B cell (primary cell): ENCODE measurements around the gene NF2. TPM values are rescaled to one million over a fixed set of nuclear protein-coding genes. Genes with fewer than 3 reads are reported as not detected.

Experiments used
- ATAC-seq: fragments of 200-7000 bp; cut with Tn5 transposase; one replicate; pipeline ENCODE4 v1.10.0; 2021; ENCODE audit warnings: low read depth, mild to moderate bottlenecking, moderate number of reproducible peaks, moderate library complexity
- CTCF ChIA-PET: fragments of 350-600 bp; sonication (Branson Sonifier 250); formaldehyde crosslinking; loops from one replicate; lab custom pipeline; 2021; ENCODE audit warnings: antibody characterized with exemption, inconsistent platforms; lab: Charles Lee
- POLR2A ChIA-PET: fragments of 350-600 bp; sonication (Branson Sonifier 250); formaldehyde crosslinking; loops from one replicate; lab custom pipeline; 2021; ENCODE audit warnings: antibody characterized with exemption; lab: Charles Lee
- DNase-seq: peaks from one replicate; pipeline ENCODE4 v3.0.0; 2013
- H2AFZ ChIP-seq: 2 replicates; pipeline ENCODE4 v1.6.1; 2012; ENCODE audit warnings: mild to moderate bottlenecking, low read depth, low read length; ENCODE audit not compliant: insufficient read depth, poor library complexity, severe bottlenecking
- H3K27ac ChIP-seq, 2 donors: 1 replicate in 1 of 2; 2 replicates in 1 of 2; pipeline ENCODE4 v1.5.1; 2012 to 2013; ENCODE audit warnings: low read length in 2 of 2, mild to moderate bottlenecking in 2 of 2, moderate library complexity in 1 of 2
- H3K27me3 ChIP-seq, 4 experiments: fragments of 200-600 bp in 1 of 4; sonication (generic) in 1 of 4; replicated peaks in 1 of 4; 1 replicate in 2 of 4; 2 replicates in 2 of 4; pipeline versions ENCODE4 v1.6.1 to v1.7.0; 2013 to 2016; ENCODE audit warnings: low read length in 3 of 4, mild to moderate bottlenecking in 2 of 4, mixed read lengths in 1 of 4, moderate library complexity in 1 of 4; ENCODE audit not compliant: insufficient read depth in 4 of 4, control insufficient read depth in 3 of 4; ENCODE audit errors: control extremely low read depth in 1 of 4
- H3K36me3 ChIP-seq, 2 experiments: replicated peaks in 1 of 2; 1 replicate in 1 of 2; 2 replicates in 1 of 2; pipeline versions ENCODE4 v1.6.1 to v1.7.1; 2013; ENCODE audit warnings: low read length in 1 of 2; ENCODE audit not compliant: insufficient read depth in 2 of 2, control insufficient read depth in 1 of 2; ENCODE audit errors: control extremely low read depth in 1 of 2, extremely low read depth in 1 of 2
- H3K4me1 ChIP-seq, 2 donors: fragments of 200-600 bp in 1 of 2; sonication (generic) in 1 of 2; 1 replicate in 1 of 2; 2 replicates in 1 of 2; pipeline versions ENCODE4 v1.5.1 to v1.6.1; 2013 to 2017; ENCODE audit warnings: low read length in 2 of 2; ENCODE audit not compliant: control insufficient read depth in 2 of 2, insufficient read depth in 2 of 2
- H3K4me2 ChIP-seq: replicated peaks from 2 replicates; pipeline ENCODE3; 2012; ENCODE audit warnings: mild to moderate bottlenecking, low read depth, low read length; ENCODE audit not compliant: poor library complexity, severe bottlenecking
- H3K4me3 ChIP-seq, 5 experiments: fragments of 200-600 bp in 1 of 5; sonication (generic) in 1 of 5; 1 replicate in 3 of 5; 2 replicates in 2 of 5; pipeline versions ENCODE4 v1.5.1 to v1.7.0; 2011 to 2016; ENCODE audit warnings: low read length in 4 of 5, mild to moderate bottlenecking in 4 of 5, low read depth in 2 of 5, control low read depth in 1 of 5, moderate library complexity in 1 of 5; ENCODE audit not compliant: insufficient read depth in 1 of 5; ENCODE audit errors: control extremely low read depth in 1 of 5, extremely low read depth in 1 of 5
- H3K79me2 ChIP-seq: fragments of 200-600 bp; sonication (generic); one replicate; pipeline ENCODE4 v1.6.0; 2016; ENCODE audit warnings: low read length; ENCODE audit not compliant: control insufficient read depth, insufficient read depth
- H3K9ac ChIP-seq: fragments of 200-600 bp; sonication (generic); 2 replicates; pipeline ENCODE4 v1.6.1; 2017; ENCODE audit warnings: mild to moderate bottlenecking, low read length, moderate library complexity
- H3K9me3 ChIP-seq, 3 donors: one replicate each; pipeline versions ENCODE4 v1.6.1 to v1.7.1; 2013; ENCODE audit warnings: low read length in 2 of 3; ENCODE audit not compliant: control insufficient read depth in 2 of 3, insufficient read depth in 1 of 3; ENCODE audit errors: control extremely low read depth in 1 of 3
- H4K20me1 ChIP-seq: 2 replicates; pipeline ENCODE4 v1.6.0; 2012; ENCODE audit warnings: mild to moderate bottlenecking, low read length; ENCODE audit not compliant: insufficient read depth, control insufficient read depth, poor library complexity, severe bottlenecking
- H3K27ac Mint-ChIP-seq: one replicate; pipeline ENCODE4 v1.8.0; 2021; ENCODE audit warnings: mixed read lengths
- H3K27me3 Mint-ChIP-seq: one replicate; pipeline ENCODE4 v1.8.0; 2021; ENCODE audit warnings: mixed read lengths
- H3K4me1 Mint-ChIP-seq: one replicate; pipeline ENCODE4 v1.8.0; 2021; ENCODE audit warnings: mixed read lengths
- H3K4me3 Mint-ChIP-seq: one replicate; pipeline ENCODE4 v1.8.0; 2021; ENCODE audit warnings: mixed read lengths
- H3K9me3 Mint-ChIP-seq: one replicate; pipeline ENCODE4 v1.8.0; 2022; ENCODE audit warnings: mixed read lengths; ENCODE audit not compliant: insufficient read depth
- CTCF ChIP-seq: fragments of 200-600 bp; IDR thresholded peaks from one replicate; pipeline ENCODE4 v1.8.0; 2022; ENCODE audit warnings: antibody characterized with exemption, mild to moderate bottlenecking
- EZH2 ChIP-seq: IDR thresholded peaks from 2 replicates; pipeline ENCODE4 v1.6.1; 2012; ENCODE audit warnings: borderline replicate concordance, low read depth, mild to moderate bottlenecking, moderate library complexity, low read length; ENCODE audit not compliant: insufficient read depth, poor library complexity, severe bottlenecking
- WGBS: methylation state at CpG from one replicate; pipeline ENCODE4 v1.1.5; 2013; ENCODE audit warnings: missing lambda C conversion rate; ENCODE audit not compliant: insufficient coverage; 5-methylcytosine and 5-hydroxymethylcytosine counted together
- intact Hi-C: fragments of 100-400 bp; cut with micrococcal nuclease; formaldehyde crosslinking; loops from one replicate; pipeline ENCODE4 v1.10.0; 2022
- polyA plus RNA-seq: library from polyadenylated mRNA; depleted of rRNA; stranded (reverse); fragments of >200 nt; gene quantifications from 2 replicates; pipeline ENCODE4 v1.2.3, GENCODE V29; 2012
- total RNA-seq, 2 donors: library from RNA; stranded (reverse); fragments of 120-200 nt in 1 of 2; gene quantifications; 1 replicate in 1 of 2; 2 replicates in 1 of 2; pipeline versions ENCODE4 v1.2.3 to v1.2.4, GENCODE V29; 2013 to 2022

The NF2 gene
- total and polyA plus RNA-seq, 2 donors (not counting 1 experiment from before 2014, with no cell fraction given), result 9.4 to 26.6 TPM

- Histone ChIP-seq H3K9me3 (no peaks in the 10 kb centered on the region), H3K27me3 (no peaks in the 10 kb centered on the region), H3K4me1 (no peaks in the 10 kb centered on the region), H3K9ac (no peak overlapping the region), H3K4me3 (no peak overlapping the region), H4K20me1 (no peaks in the 10 kb centered on the region), H3K27ac (no peak overlapping the region), H3K4me2 (no peak overlapping the region), H3K36me3 (peaks cover 2 to 11% of the 10 kb centered on the region in 2 experiments), H2AFZ (no peak overlapping the region), H3K79me2 (no peaks in the 10 kb centered on the region)
- no peak for TF ChIP-seq CTCF
- TF ChIP-seq EZH2, result no peak
- Mint-ChIP-seq H3K9me3 (no peaks in the 10 kb centered on the region), H3K4me1 (no peaks in the 10 kb centered on the region), H3K4me3 (no peak overlapping the region), H3K27ac (no peak overlapping the region), H3K27me3 (no peaks in the 10 kb centered on the region)
- DNase-seq, result no peak
- CTCF ChIA-PET, result interaction anchor here (0.6 kb wide), 1 partner anchor 12 kb away, joined by 3 read pairs; no protein-coding TSS in a partner anchor
- intact Hi-C loops, result no loop called here
- no peak for ATAC-seq
- 73% methylated on average over 2 of the region's 6 CpGs for WGBS
- POLR2A ChIA-PET, result no interaction called here
These were observed 44.7 kb downstream of the NF2 start for GRCh38 chr22:29647954-29648737.

GRCh38 chr22:29650370-29650769 is 46.9 kb downstream of the NF2 start:
- Mint-ChIP-seq H3K9me3 (no peaks in the 10 kb centered on the region), H3K27ac (no peak overlapping the region), H3K4me3 (no peak overlapping the region), H3K27me3 (no peaks in the 10 kb centered on the region), H3K4me1 (no peaks in the 10 kb centered on the region)
- POLR2A ChIA-PET, result no interaction called here
- CTCF ChIA-PET, result no interaction called here
- H4K20me1 ChIP-seq, result no peaks in the 10 kb centered on the region
- TF ChIP-seq EZH2, result no peak
- TF ChIP-seq CTCF, result no peak
- H2AFZ ChIP-seq, result no peak overlapping the region
- no peak overlapping the region for H3K4me3 ChIP-seq
- H3K9ac ChIP-seq, result no peak overlapping the region
- no peaks in the 10 kb centered on the region for H3K79me2 ChIP-seq
- H3K27me3 ChIP-seq, result no peaks in the 10 kb centered on the region
- intact Hi-C loops, result no loop called here
- no peak overlapping the region for H3K4me2 ChIP-seq
- no peak for ATAC-seq
- H3K27ac ChIP-seq, result no peak overlapping the region
- DNase-seq, result no peak
- no peaks in the 10 kb centered on the region for H3K9me3 ChIP-seq
- H3K4me1 ChIP-seq, result no peaks in the 10 kb centered on the region
- peaks cover 2 to 6% of the 10 kb centered on the region in 2 experiments for H3K36me3 ChIP-seq
- 100% methylated on average over 2 of the region's 5 CpGs for WGBS
